Gastrocnemius medialis (tissue), 4 donors: ENCODE data around the gene SYNJ2.

Source experiments
- POLR2A ChIP-seq, 2 donors: fragments of 450-650 bp; IDR thresholded peaks; one replicate each; pipeline ENCODE4 v1.6.1; 2017; ENCODE audit warnings: antibody characterized with exemption in 2 of 2, mild to moderate bottlenecking in 2 of 2, moderate library complexity in 2 of 2
- TF ChIP-seq, protein P1 (sequence below), 5 experiments: fragments of 450-650 bp in 3 of 5; fragments of 200-600 bp in 2 of 5; sonication (generic) in 2 of 5; IDR thresholded peaks in 4 of 5; conservative IDR thresholded peaks in 1 of 5; 1 replicate in 4 of 5; 2 replicates in 1 of 5; pipeline ENCODE4 v1.5.1; 2016 to 2019; ENCODE audit warnings: antibody characterized with exemption in 5 of 5, mild to moderate bottlenecking in 3 of 5, moderate library complexity in 3 of 5

DNA sequence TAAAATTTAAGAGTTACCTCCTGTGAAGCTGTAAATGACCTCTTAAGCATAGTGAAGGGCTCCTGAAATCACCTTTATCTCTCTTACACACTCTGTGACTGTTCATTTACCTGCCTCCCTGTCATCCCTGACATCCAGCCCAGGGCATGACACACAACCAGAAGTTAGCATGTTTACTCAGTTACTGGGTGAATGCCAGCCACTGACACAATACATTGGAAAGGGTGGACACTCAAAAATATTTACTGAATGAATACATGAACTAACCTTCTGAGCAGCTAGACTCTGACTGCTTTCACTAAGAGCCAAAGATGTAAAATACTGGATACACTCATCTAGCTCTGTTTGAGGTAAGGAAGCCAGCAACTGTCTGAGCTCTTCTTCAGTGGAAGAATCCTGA lies 161.1 kb downstream of the SYNJ2 start:
- TF ChIP-seq, protein P1, sequence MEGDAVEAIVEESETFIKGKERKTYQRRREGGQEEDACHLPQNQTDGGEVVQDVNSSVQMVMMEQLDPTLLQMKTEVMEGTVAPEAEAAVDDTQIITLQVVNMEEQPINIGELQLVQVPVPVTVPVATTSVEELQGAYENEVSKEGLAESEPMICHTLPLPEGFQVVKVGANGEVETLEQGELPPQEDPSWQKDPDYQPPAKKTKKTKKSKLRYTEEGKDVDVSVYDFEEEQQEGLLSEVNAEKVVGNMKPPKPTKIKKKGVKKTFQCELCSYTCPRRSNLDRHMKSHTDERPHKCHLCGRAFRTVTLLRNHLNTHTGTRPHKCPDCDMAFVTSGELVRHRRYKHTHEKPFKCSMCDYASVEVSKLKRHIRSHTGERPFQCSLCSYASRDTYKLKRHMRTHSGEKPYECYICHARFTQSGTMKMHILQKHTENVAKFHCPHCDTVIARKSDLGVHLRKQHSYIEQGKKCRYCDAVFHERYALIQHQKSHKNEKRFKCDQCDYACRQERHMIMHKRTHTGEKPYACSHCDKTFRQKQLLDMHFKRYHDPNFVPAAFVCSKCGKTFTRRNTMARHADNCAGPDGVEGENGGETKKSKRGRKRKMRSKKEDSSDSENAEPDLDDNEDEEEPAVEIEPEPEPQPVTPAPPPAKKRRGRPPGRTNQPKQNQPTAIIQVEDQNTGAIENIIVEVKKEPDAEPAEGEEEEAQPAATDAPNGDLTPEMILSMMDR (IDR thresholded peaks at IDR 0.05 in 4 of 5, conservative IDR thresholded peaks at IDR 0.05 in 1 of 5) = no peak
- TF ChIP-seq POLR2A (IDR thresholded peaks at IDR 0.05) = no peak
